ENCODE results near the gene KNTC1.
"Not testable (repeated sequence)": the region's sequence is repeated elsewhere in the genome, so short reads cannot be mapped to it uniquely, and the experiment has no call there.

KNTC1 gene

GRCh38 chr12:122489038-122489437 lies 38.0 kb upstream of the KNTC1 start:
- DNase-seq (ENCODE audit: insufficient read length, low spot score) (no peak), FAIRE-seq (no peak)
- TF ChIP-seq CTCF (IDR thresholded peaks at IDR 0.05; ENCODE audit: insufficient read depth, missing control alignments): no peak

GRCh38 chr12:122491991-122492390 lies 35.1 kb upstream of the KNTC1 start:
- no peak for TF ChIP-seq CTCF (IDR thresholded peaks at IDR 0.05; ENCODE audit: insufficient read depth, missing control alignments)
- no peak for FAIRE-seq
- no peak for DNase-seq (ENCODE audit: insufficient read length, low spot score)

GRCh38 chr12:122493222-122493621 lies 33.8 kb upstream of the KNTC1 start:
- FAIRE-seq; DNase-seq (ENCODE audit: insufficient read length, low spot score): not testable (repeated sequence)

GRCh38 chr12:122495258-122495657 lies 31.8 kb upstream of the KNTC1 start:
- DNase-seq (ENCODE audit: insufficient read length, low spot score) (no peak), FAIRE-seq (no peak)
- TF ChIP-seq CTCF (IDR thresholded peaks at IDR 0.05; ENCODE audit: insufficient read depth, missing control alignments): no peak

GRCh38 chr12:122499991-122500684 lies 26.9 kb upstream of the KNTC1 start:
- FAIRE-seq: no peak
- no peak for TF ChIP-seq CTCF (IDR thresholded peaks at IDR 0.05; ENCODE audit: insufficient read depth, missing control alignments)

GRCh38 chr12:122500685-122501488 lies 26.2 kb upstream of the KNTC1 start, which contains the start of gene ZCCHC8:
Gene ZCCHC8, minus strand, starts transcription at chr12:122500932. Its CDS starts 92 bp downstream, at chr12:122500840.
- peak; percentile 39 for DNase-seq (ENCODE audit: insufficient read length, low spot score)
- no peak for FAIRE-seq
- peak; percentile 11 for TF ChIP-seq CTCF (IDR thresholded peaks at IDR 0.05; ENCODE audit: insufficient read depth, missing control alignments)

More at GRCh38 chr12:122499991-122500684, 26.9 kb upstream of the KNTC1 start:
- DNase-seq (ENCODE audit: insufficient read length, low spot score): no peak

GRCh38 chr12:122501489-122501989 lies 25.5 kb upstream of the KNTC1 start:
- FAIRE-seq (no peak), DNase-seq (ENCODE audit: insufficient read length, low spot score) (no peak)
- TF ChIP-seq CTCF (IDR thresholded peaks at IDR 0.05; ENCODE audit: insufficient read depth, missing control alignments): no peak
